T1000 (cell line): Measurements from ENCODE around the gene PDZD7.

Experiments
- DNase-seq: peaks from one replicate; lab custom pipeline; 2025; ENCODE audit warnings: mixed read lengths; lab: John Stamatoyannopoulos, UW

Gene PDZD7

GRCh38 chr10:101002456-101002855 lies 28.5 kb downstream of the PDZD7 start:
- DNase-seq, result no peak

GRCh38 chr10:101001659-101002035 lies 29.3 kb downstream of the PDZD7 start:
- DNase-seq, result no peak

- DNase-seq, result peak; percentile 26
Observed at GRCh38 chr10:101000915-101001658, 29.8 kb downstream of the PDZD7 start.

GRCh38 chr10:101000127-101000914 lies 30.6 kb downstream of the PDZD7 start:
- no peak for DNase-seq

- no peak for DNase-seq
Observed at GRCh38 chr10:100999742-101000126, 31.2 kb downstream of the PDZD7 start, which contains the start of gene LZTS2. TSS of gene LZTS2 (plus strand) at chr10:100999808. CDS start at chr10:101002539, 2,731 bp downstream.

- DNase-seq, result peak; percentile 63
Observed at GRCh38 chr10:100998991-100999741, 31.8 kb downstream of the PDZD7 start.

- DNase-seq, result peak; percentile 53
Observed at GRCh38 chr10:100998183-100998990, 32.5 kb downstream of the PDZD7 start.

GRCh38 chr10:100997360-100998182 lies 33.4 kb downstream of the PDZD7 start:
- DNase-seq, result peak; percentile 78

GRCh38 chr10:100996678-100997359 lies 34.1 kb downstream of the PDZD7 start:
- DNase-seq, result no peak

- DNase-seq, result no peak
Observed at GRCh38 chr10:100995181-100995580, 35.7 kb downstream of the PDZD7 start.

GRCh38 chr10:100993986-100994708 lies 36.8 kb downstream of the PDZD7 start:
- DNase-seq, result no peak

- DNase-seq, result no peak
Observed at GRCh38 chr10:100989088-100989487, 41.8 kb downstream of the PDZD7 start.

GRCh38 chr10:100988166-100988565 lies 42.8 kb downstream of the PDZD7 start:
- DNase-seq, result no peak

- no peak for DNase-seq
Observed at GRCh38 chr10:100987685-100988049, 43.3 kb downstream of the PDZD7 start.

GRCh38 chr10:100986952-100987684 lies 43.8 kb downstream of the PDZD7 start, which contains the start of the genes MRPL43 and TWNK:
TSS of gene MRPL43 (minus strand) at chr10:100987497. CDS start at chr10:100987443, 54 bp downstream.
TSS of gene TWNK (plus strand) at chr10:100987543. CDS start at chr10:100988211, 668 bp downstream.
- peak; percentile 62 for DNase-seq

- no peak for DNase-seq
Observed at GRCh38 chr10:100986623-100986951, 44.3 kb downstream of the PDZD7 start.

GRCh38 chr10:100985336-100985735 lies 45.6 kb downstream of the PDZD7 start:
- no peak for DNase-seq

GRCh38 chr10:100984672-100985177 lies 46.2 kb downstream of the PDZD7 start:
- no peak for DNase-seq
